Muscle of back (tissue), 11 donors: ENCODE measurements around the gene FBXW7. TPM values are rescaled to one million over a fixed set of nuclear protein-coding genes. Genes with fewer than 3 reads are reported as not detected.
"Not testable (repeated sequence)": the region's sequence is repeated elsewhere in the genome, so short reads cannot be mapped to it uniquely, and the experiment has no call there.

Experiments
- DNase-seq, 3 donors: peaks; one replicate each; pipeline versions ENCODE4 v3.0.0 to v3.0.0-alpha.2; 2013
- polyA plus RNA-seq, 10 donors: library from polyadenylated mRNA; unstranded; fragments of 120-200 nt; gene quantifications; one replicate each; pipeline ENCODE4 v1.2.1, GENCODE V29; 2013; ENCODE audit not compliant: insufficient read length in 10 of 10

Gene FBXW7
- polyA plus RNA-seq, 10 donors = 19.8 to 38.0 (median 29.3) TPM

DNA sequence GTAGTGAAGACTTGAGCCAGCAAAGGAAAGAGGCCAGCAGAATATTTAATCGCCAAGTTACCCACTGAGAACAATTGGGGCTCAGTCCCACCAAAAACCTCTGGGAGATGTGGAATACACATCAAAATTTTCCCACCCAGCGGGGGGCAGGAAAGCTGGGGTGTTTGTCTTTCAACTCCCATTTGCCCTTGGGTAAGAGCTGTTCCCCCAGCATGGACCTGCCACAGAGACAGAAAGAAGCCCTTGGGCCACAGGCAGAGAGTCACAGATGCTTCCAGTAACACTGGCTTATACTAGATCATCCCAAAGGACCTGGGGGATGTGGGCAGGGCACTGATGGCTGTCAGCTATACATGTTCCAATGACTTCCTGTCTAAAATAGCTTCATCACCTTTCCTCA lies 18.9 kb upstream of the FBXW7 start:
- DNase-seq = no peak

DNA sequence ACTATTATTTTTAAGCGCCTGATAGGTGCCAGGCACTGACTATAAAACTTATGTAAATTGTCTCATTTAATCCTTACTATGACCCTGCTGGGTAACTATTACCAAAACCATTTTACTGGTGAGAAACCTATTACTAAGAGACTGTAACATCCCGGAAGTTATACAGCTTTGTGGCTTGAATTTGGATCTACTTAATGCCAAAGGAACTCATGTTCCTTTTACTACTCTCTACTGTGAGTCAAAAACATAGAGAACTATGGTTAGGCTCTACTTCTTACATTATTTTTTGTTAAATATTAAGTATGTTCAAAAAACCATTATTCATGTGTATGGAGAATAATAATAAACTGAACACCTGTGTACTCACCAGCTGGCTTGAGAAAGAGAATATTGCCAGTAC lies 14.8 kb upstream of the FBXW7 start:
- DNase-seq = not testable (repeated sequence)

DNA sequence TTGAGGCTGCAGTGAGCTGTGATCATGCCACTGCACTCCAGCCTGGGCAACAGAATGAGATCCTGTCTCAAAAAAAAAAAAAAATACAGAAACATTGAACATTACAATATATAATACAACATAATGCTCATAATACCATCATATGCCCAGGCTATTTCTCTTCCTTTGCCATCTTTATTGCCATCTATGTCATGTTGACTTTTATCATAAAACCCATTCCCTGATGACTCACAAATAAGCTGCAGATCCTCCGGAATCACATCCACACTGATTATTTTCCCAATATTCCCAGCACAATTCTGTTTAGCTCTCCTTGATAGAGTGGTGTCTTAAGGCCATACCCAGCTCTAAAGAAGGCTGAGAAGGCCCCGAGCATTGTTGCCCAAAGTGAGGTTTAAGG lies 9.2 kb upstream of the FBXW7 start:
- no peak for DNase-seq

DNA sequence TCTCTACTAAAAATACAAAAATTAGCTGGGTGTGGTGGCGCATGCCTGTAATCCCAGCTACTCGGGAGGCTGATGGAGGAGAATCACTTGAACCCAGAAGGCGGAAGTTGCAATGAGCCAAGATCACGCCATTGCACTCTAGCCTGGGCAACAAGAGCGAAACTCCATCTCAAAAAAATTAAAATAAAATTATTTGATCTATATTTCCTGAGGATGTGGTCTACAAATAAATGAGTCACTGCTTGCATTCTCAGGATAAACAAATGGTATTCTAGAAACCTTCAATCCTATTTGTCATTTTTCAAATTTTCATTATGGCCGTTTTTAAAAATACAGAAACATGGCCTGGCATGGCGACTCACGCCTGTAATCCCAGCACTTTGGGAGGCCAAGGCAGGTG lies 8.6 kb upstream of the FBXW7 start:
- DNase-seq = not testable (repeated sequence)

DNA sequence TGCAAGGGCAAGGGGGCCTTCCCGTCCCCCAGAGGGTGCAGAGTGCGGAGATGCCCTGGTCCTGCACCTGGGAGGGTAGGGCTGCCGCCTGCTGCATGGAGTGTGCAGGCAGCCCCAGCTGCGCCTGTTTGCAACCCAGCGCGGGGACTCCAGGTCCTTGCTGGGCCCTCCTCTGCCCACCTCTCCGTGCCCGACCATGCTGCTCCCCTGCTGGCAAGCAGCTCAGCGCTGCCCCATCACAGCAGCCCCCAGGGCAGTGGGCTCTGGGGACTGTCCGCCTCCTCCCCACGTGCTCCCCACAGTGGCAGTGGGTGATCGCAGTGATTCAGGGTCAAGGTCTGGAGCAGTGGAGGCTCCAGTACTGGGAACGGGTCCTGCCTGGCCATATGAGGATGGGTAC lies 5.0 kb upstream of the FBXW7 start:
- DNase-seq = no peak

DNA sequence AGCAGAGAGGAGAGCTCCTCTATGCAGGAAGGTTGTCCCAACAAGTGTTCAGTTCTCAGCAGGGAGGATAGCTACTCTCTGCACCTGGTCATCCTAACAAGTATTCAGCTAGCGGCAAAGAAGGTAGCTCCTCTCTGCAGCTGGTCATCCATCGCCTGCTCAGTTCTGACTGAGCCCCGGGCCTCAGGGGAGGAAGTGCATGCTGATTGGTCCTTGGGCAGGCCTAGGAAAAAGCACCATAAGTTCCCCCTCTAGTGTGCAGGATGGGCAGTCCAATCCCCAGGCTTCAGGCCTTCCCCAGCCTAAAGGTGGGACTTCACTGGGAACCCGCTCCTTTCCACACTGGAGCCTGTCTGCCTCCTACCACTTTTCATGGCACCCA lies 4.4 kb upstream of the FBXW7 start:
- DNase-seq = no peak

DNA sequence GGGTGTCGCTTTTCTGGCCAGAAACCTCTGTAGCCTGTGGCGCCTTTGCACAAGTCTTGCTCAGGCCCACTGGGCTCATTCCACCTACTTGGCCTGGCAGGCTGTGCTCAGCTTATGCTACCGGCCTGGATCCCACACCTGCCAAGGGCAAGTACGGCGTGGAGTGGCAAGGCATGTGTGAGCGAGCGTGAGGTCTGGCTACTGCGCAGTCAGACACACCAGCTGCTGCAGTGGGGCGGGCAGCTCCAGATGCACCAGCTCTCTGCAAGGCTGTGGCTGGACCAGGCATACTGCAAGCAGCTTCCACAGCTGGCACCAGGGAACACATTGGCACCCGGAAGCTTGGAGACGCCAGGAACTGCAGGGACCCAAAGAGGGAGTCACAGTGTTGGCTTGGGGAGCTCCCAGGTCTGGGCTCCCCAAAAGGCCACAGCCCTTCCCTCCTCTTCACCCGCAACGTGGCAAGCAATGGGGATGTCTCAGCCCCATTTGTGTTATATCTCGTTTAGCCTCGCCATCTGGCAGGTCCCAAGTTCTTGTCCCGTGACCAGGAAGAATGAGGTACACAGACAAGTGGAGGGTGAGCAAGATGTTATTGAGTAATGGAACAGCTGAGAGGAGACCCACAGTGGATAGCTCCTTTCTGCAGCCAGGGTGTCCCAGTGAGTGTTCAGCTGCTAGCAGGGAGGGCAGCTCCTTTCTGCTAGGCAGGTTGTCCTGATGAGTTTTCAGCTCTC lies 3.8 kb upstream of the FBXW7 start:
- DNase-seq = no peak

DNA sequence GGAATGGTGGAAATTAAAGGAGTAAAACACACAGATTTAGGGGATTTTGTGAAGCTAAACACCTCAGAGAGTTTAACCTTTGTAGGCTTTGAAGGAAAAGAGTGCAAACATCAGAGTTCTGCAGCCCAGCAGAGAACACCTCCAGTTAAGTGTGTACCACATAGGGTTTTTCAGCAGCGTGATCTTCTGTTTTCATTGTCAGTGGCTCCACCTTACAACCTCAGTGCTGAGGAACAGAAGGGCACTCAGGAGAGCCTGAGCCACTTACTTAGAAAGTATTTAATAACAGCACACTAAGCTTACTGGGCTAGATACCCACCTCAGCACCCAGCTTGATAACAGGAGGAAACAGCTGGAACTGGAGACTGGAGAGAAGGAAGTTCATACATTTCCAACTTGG lies 2.0 kb upstream of the FBXW7 start:
- no peak for DNase-seq

DNA sequence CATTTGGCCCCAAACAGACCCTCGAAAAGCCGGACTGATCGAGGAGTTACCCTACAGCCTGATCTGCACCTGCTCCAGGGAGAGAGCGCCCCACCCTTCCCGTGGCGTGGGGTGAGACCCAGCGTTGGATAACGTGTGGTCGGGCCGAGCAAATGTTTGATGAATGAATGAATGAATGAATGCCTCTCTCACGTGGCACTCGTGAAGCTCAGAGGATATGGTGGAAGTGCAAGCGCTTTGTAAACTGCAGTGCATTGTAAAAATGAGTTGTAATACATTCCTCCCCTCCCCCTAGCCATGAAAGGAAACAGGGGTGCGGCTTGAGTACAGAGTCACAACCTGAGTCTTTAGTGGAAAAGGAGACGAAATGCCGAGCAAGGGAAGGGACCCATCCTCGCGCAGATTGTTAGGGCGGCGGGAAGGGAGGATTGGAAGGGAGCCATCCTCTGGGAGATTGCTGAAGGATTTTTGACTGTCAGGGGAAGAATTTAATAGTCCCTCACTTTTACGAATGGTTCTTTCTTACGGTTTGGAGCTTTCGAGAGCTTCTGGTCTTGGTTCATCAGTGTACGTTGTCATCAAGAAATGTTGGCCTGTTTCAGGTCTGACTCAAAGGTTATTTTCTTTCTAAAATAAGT lies 772 bp upstream of the FBXW7 start:
- DNase-seq = peak in 2 of 3 donors; percentile 26 to 42

DNA sequence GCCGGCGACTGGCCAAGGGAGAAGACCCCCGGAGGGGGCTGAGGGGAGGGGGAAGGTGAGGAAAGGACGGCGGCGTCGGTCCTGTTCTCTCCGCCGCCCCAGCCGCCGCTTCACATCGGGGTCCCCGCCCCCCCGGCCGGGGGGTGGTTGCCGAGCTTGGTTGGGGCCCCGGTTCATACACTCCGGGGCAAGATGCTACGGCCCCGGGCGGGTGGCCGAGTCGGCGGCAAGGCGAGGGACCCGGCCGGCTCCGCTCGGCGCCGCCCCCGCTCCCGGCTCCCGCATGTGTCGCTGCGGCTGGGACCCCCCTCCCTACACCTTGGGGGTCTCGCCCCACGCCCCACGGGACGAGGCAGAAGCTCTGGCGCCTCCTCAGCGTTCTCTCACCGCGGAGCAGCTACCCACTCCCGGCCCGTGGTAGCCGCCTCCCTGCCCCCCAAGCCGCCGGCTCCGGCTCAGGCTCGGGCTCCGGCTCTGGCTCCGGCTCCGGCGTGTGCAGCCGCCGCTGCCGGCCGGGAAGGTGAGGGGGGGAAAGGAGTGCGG lies 461 bp downstream of the FBXW7 start:
- DNase-seq = no peak

DNA sequence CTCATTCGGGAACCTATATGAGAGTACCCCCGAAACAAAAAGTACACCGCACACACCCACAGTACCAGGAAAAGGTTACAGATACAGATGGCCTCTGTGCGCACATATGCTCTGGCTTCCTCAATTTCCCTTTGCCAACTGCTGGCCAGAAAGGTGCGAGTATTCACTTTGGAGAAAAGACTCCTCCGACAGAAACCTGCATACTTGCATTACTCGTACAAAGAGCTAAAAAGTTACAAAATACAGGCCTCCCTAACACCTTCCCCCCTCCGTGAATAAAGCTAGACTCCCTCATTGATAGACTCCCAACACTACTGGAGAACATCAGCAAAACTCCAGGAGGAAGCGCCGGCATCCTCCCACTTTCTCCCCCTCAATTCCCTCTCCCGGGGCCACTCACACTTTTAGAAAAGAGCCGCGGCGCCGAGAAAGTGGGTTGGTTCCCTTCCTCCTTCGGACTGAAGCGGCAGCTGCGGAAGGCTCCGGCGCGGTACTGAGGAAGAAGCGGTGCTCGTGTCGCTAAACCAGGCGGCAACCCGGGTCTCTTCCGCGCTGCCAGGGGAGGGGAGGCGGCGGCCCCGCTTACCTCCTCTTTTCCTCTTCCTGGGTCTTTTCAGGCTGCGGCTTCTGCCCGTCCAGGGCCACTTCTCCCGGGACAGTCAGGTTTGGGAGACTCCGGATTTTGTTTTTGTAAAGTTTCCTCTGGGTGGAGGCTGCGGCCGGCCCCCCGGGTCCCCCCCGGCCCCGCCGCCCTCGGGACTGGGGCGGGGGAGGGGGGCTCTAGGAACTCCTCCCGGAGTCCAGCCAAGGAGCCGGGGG lies 1.1 kb downstream of the FBXW7 start:
- DNase-seq = peak in 2 of 3 donors; percentile 34 to 60

DNA sequence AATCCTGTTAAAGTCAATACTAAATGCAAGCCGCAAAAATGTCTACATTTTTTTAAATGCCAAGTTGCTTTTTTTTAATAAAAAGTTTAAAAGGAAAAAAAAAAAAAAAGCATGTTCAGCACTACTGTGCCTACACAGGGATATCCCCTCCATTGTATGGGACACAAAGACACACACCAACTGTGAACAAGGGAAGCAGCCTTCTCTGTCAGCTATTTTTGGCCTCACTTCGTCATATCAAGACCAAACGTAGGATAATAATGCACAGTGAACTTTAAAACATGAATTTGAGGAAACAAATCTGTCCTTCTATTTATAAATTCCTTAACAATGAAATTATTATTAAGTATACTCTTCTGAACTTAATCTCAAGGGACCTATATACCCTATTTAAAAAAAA lies 4.4 kb downstream of the FBXW7 start:
- DNase-seq = no peak

DNA sequence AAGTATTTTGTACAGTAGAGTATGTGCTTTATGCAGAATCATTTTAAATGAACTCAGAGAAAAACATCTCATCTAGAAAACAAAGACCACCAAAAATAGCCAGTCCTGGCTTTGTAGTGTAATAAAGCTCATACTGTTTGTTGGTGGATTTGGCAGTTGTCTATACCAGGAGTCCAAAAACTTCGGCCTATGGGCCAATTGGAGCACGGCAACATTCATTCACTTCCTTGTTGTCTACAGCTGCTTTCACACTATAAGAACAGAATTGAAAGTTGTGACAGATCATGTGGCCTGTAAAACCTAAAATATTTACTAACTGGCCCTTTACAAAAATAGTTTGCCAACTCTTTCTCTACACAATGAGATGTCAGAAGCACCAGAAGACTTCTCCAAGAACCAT lies 5.3 kb downstream of the FBXW7 start:
- DNase-seq = no peak

DNA sequence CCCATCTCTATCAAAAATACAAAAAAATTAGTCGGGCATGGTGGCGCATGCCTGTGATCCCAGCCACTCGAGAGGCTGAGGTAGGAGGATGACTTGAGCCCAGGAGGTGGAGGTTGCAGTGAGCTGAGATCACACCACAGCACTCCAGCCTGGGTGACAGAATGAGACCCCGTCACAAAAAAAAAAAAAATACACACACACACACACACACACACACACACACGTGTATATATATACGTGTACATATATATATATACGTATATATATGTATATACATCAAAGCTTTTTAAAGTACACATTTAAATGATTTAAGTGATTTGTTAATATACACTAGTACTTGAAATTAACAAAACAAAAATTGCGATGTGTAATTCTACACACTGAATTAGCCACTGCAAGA lies 6.0 kb downstream of the FBXW7 start:
- no peak for DNase-seq

DNA sequence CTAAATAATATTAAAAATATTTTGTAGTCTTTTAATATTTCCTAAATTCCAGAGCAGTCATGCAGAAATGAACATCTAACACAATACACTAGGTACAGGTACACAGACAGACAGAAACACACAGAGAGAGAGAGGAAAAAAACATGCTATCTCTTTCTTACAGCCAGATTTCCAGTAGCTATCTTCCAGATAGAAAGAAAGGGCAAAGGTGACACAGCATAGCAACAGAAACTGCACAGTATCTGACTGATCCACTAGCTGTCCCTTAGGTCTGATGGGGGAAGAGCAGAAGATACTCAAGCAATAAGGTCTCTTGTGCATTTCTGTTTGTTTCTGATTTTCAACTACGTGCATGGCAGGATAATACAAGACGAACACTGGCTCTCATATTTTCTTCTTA lies 7.8 kb downstream of the FBXW7 start:
- DNase-seq = no peak

DNA sequence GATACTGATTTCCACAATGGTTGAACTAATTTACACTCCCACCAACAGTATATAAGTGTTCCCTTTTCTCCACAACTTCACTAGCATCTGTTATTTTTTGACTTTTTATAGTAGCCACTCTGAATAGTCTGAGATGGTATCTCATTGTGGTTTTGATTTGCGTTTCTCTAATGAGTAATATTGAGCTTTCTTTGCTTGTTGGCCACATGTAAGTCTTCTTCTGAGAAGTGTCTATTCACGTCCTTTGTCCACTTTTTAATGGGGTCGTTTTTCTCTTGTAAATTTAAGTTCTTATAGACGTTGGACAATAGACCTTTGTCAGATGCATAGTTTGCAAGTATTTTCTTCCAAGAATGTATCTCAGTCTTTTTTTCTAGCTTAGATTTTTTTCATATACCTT lies 10.0 kb downstream of the FBXW7 start:
- no peak for DNase-seq

DNA sequence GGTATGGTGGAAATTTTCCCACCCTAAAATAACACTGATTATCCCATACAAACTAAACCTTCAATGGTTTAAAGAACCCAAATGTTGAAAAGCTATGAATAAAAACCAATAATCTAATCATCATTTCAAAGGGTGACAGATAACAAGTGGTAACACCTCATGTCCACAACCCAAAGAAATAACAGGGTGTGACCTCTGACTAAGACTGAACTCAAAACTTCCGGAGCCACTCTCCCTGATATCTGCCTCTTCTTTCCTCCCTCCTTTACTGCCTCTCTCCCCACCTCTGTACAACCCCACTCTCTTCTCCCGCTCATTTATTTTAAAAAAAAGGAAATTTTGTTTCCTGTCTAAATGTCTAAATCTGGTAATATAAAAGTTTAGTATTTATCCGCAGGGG lies 11.5 kb downstream of the FBXW7 start:
- no peak for DNase-seq

DNA sequence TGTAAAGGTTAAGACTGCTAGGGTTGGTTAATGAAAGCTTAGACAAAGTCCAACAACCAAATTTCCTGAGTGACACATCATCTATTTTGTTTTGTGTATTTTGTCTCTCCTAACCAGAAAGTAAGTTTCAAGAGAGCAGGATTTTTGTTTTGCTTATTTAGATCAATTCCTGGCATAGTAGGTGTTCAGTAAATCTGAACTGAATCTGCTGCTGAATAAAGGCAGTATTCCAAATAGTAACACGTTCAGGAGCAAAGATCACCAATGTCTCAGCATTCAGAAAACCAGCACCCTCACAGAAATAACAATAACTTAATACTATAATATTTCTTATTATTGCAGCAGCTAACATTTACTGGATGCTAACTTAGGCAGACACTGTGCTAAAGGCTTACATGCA lies 12.2 kb downstream of the FBXW7 start:
- no peak for DNase-seq

DNA sequence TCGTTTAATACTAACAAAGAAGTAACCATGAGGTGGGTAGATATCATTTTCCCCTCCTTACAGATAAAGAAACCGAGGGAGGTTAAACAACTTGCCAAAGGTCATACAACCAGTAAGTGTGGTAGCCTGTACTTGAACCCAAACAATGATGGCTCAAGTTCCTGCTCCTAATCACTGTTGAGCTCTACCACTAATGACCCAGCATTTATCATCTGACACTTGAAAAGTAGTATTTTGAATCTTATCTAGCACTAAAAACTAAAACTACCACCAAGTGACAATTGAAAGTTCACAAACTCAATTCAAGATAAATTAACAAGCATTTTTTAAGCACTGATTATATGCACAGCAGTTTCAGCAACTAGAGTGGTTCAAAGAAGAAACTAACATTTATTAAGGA lies 13.1 kb downstream of the FBXW7 start:
- no peak for DNase-seq

DNA sequence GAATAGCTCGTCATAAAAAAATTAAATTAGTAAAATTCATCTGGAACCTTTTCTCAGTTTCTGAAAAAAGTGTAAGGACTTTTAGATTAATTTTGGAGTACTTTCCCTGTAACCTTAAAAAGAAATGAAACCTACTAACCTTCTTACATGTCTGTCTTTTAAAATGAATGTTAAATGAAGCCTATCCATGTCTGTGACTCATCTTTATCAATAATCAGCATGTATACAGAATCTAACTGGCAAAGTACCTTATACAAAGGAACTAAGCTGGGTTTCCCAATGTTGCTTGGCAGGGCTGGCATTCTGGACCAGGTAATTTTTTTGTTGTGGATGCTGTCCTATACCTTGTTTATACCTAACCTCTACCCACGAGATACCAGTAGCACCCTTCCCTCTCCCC lies 13.6 kb downstream of the FBXW7 start:
- DNase-seq = no peak

DNA sequence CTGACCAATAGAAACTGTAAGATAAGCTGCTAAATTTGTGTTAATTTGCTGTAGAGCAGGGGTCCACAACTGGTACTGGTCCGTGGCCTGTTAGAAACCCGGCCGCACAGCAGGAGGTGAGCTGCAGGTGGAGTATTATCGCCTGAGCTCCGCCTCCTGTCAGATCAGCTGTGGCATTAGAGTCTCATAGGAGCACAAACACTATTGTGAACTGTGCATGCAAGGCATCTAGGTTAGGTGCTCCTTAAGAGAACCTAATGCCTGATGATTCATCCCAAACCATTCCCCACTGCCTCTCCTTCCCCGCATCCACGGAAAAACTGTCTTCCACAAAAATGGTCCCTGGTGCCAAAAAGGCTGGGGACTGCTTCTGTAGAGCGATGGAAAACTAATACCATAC lies 19.7 kb downstream of the FBXW7 start:
- DNase-seq = no peak

DNA sequence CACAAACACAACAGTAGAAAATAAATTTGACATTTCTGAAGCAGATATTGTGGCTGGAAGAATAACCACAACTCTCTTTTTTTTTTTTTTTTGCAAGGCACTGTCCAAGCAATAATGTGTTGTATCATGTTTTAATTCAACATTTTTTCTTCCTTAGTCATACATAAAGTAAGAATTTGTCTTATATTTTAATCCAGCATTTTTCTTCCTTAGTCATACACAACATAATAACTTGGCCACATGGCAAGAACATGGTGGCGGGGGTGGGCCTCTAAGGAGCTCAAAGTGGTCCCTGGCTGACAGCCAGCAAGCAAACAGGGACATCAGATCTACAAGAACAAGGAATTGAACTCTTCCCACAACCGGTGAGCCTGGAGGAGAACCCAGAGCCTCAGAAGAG lies 20.2 kb downstream of the FBXW7 start:
- peak in 1 of 3 donors; percentile 67 for DNase-seq

DNA sequence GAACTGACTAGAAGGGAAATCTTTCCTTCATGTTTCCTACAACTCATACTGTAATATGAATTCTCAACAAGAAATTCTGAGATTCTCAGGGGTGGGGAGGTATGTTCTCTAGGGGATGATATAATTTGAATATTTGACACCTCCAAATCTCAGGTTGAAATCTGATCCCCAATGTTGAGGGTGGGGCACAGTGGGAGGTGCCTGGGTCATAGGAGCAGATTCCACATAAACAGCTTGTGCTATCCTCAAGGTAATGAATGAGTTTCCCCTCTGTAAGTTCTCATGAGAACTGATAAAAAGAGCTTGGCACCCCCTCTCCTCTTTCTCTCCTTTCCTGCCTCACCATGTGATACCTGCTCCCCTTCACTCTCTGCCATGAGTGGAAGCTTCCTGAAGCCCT lies 21.5 kb downstream of the FBXW7 start:
- no peak for DNase-seq
